ENCODE measurements around the gene CACNA2D4. TPM values are rescaled to one million over a fixed set of nuclear protein-coding genes. Genes with fewer than 3 reads are reported as not detected.

The CACNA2D4 gene
- total and polyA plus RNA-seq, 2 donors (not counting 3 experiments of a cell fraction or from before 2014, with no cell fraction given) = 0.58 to 0.73 TPM

GRCh38 chr12:1792406-1792805, 126.0 kb downstream of the CACNA2D4 start:
- H3K79me2 ChIP-seq (ENCODE audit: control insufficient read depth, insufficient read depth, low read length) = no peaks in the 10 kb centered on the region
- no peaks in the 10 kb centered on the region for H3K9me3 ChIP-seq (replicated peaks; ENCODE audit: control insufficient read depth, insufficient read depth, low read length)
- no peaks in the 10 kb centered on the region for H3K9me1 ChIP-seq (replicated peaks; ENCODE audit: control insufficient read depth, extremely low read depth, insufficient read depth, low read length)
- H2AFZ ChIP-seq (ENCODE audit: low read depth, low read length) = no peak overlapping the region
- H3K9ac ChIP-seq (replicated peaks; ENCODE audit: extremely low read depth, insufficient read depth, low read length) = no peak overlapping the region
- H3K27ac ChIP-seq (ENCODE audit: insufficient read depth, low read depth, low read length) = no peak overlapping the region
- intact Hi-C loops (cut with micrococcal nuclease) (no loop called here), dilution Hi-C loops (cut with MboI; ENCODE audit: extremely low pct_ligation_motif_present, low sequenced_read_pairs) (no loop called here)
- no peaks in the 10 kb centered on the region for H3K27me3 ChIP-seq (ENCODE audit: control insufficient read depth in 2 of 2, insufficient read depth in 2 of 2, low read length in 2 of 2)
- POLR2A ChIA-PET = interaction anchor here (0.6 kb wide), 1 partner anchor 273 kb away, joined by 3 read pairs; no protein-coding TSS in a partner anchor
- H3K4me1 ChIP-seq (ENCODE audit: control insufficient read depth, extremely low read depth, insufficient read depth, low read length) = peaks cover 12% of the 10 kb centered on the region
- DNase-seq (ENCODE audit: low read depth, low spot score) = no peak
- no peak for FAIRE-seq
- no peak for TF ChIP-seq JUN (IDR thresholded peaks at IDR 0.05; ENCODE audit: borderline replicate concordance, insufficient read depth, insufficient read length, low read depth)
- no peak for TF ChIP-seq MYC (IDR thresholded peaks at IDR 0.05; ENCODE audit: low read depth, low read length)
- no peak for TF ChIP-seq CTCF (IDR thresholded peaks at IDR 0.05; ENCODE audit: extremely low read depth in 1 of 2, insufficient read depth in 1 of 2, low read depth in 1 of 2, low read length in 2 of 2)
- TF ChIP-seq, protein P1, sequence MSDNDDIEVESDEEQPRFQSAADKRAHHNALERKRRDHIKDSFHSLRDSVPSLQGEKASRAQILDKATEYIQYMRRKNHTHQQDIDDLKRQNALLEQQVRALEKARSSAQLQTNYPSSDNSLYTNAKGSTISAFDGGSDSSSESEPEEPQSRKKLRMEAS (IDR thresholded peaks at IDR 0.05; ENCODE audit: insufficient read depth, insufficient read length) = no peak
- no peak for TF ChIP-seq EZH2 (IDR thresholded peaks at IDR 0.05; ENCODE audit: borderline replicate concordance, low read depth, low read length, severe bottlenecking)
- TF ChIP-seq FOS (IDR thresholded peaks at IDR 0.05; ENCODE audit: borderline replicate concordance, insufficient read depth, low read length) = no peak
- TF ChIP-seq POLR2A (IDR thresholded peaks at IDR 0.05; ENCODE audit: low read depth, low read length) = no peak
- no peak for TF ChIP-seq POLR2AphosphoS5 (IDR thresholded peaks at IDR 0.05; ENCODE audit: insufficient read depth, low read depth, low read length)
- no peak for TF ChIP-seq GATA2 (IDR thresholded peaks at IDR 0.05; ENCODE audit: insufficient read depth, insufficient read length, low read depth, low read length)
- BruUV-seq (replicated peaks) = no TSS peak
- H4K20me1 ChIP-seq (replicated peaks; ENCODE audit: control insufficient read depth, extremely low read depth, insufficient read depth, low read length) = no peaks in the 10 kb centered on the region
- peaks cover 0 to 1% of the 10 kb centered on the region in 2 experiments for H3K36me3 ChIP-seq (ENCODE audit: control insufficient read depth in 2 of 2, extremely low read depth in 1 of 2, insufficient read depth in 2 of 2, low read length in 2 of 2)
- no peak overlapping the region for H3K4me2 ChIP-seq (ENCODE audit: insufficient read depth, low read length)
- CTCF ChIA-PET = interaction anchor here (0.5 to 8.1 kb wide), 9 partner anchors 17 to 658 kb away, joined by 3 to 840 read pairs (median 15); no protein-coding TSS in a partner anchor
- H3K4me3 ChIP-seq (replicated peaks in 1 of 3; ENCODE audit: insufficient read depth in 1 of 3, low read depth in 1 of 3, low read length in 3 of 3) = no peak overlapping the region

All from endothelial cell of umbilical vein (primary cell).